Transverse colon (tissue), 3 donors: ENCODE data around the gene LRRC42.

Source experiments
- POLR2A ChIP-seq: fragments of 450-650 bp; IDR thresholded peaks from one replicate; pipeline ENCODE4 v1.6.1; 2016; ENCODE audit warnings: antibody characterized with exemption, mild to moderate bottlenecking, moderate library complexity
- TF ChIP-seq, protein P1 (sequence below), 5 experiments: fragments of 200-600 bp in 3 of 5; fragments of 450-650 bp in 2 of 5; sonication (generic) in 3 of 5; IDR thresholded peaks; 1 replicate in 2 of 5; 2 replicates in 3 of 5; pipeline ENCODE4 v1.5.1; 2016 to 2017; ENCODE audit warnings: antibody characterized with exemption in 5 of 5, inconsistent platforms in 3 of 5, mild to moderate bottlenecking in 2 of 5, moderate library complexity in 1 of 5

DNA sequence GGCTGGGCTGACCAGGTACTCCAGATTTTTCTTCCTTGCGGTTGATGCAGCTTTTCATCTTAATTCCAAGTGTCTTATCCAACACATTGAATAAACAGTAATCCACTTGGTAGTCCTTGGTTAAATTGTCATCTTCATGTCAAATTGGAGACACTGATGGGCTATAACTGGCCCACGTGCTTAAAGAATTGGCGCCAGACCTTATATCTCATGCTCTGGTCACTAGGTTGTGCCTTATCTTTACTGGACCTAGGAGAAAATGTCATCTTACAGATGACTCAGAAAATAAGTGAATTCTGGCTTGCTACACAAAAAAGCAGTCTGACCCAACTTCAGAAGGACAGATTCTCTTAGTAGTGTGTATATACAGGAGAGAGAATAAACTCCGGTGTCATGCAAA lies 16.2 kb downstream of the LRRC42 start:
- TF ChIP-seq, protein P1, sequence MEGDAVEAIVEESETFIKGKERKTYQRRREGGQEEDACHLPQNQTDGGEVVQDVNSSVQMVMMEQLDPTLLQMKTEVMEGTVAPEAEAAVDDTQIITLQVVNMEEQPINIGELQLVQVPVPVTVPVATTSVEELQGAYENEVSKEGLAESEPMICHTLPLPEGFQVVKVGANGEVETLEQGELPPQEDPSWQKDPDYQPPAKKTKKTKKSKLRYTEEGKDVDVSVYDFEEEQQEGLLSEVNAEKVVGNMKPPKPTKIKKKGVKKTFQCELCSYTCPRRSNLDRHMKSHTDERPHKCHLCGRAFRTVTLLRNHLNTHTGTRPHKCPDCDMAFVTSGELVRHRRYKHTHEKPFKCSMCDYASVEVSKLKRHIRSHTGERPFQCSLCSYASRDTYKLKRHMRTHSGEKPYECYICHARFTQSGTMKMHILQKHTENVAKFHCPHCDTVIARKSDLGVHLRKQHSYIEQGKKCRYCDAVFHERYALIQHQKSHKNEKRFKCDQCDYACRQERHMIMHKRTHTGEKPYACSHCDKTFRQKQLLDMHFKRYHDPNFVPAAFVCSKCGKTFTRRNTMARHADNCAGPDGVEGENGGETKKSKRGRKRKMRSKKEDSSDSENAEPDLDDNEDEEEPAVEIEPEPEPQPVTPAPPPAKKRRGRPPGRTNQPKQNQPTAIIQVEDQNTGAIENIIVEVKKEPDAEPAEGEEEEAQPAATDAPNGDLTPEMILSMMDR (IDR thresholded peaks at IDR 0.05) = no peak
- no peak for TF ChIP-seq POLR2A
